GM10266 (cell line): Measurements from ENCODE around the gene LCN15.
A peak's percentile ranks its signal among the peaks of the same experiment; 100 is the strongest.
"Not testable (repeated sequence)": the region's sequence is repeated elsewhere in the genome, so short reads cannot be mapped to it uniquely, and the experiment has no call there.

Experiments used
- DNase-seq: peaks from one replicate; pipeline ENCODE4 v3.0.0; 2012; ENCODE audit errors: extremely low spot score
- TF ChIP-seq, protein P1 (sequence below): IDR thresholded peaks from 2 replicates; pipeline ENCODE4 v1.5.1; 2012; ENCODE audit warnings: mild to moderate bottlenecking, low read depth; ENCODE audit not compliant: control insufficient read depth, insufficient read depth; ENCODE audit errors: missing control alignments

Gene LCN15

GRCh38 chr9:136776947-136777346, 12.6 kb upstream of the LCN15 start:
- DNase-seq, result no peak
- TF ChIP-seq, protein P1, sequence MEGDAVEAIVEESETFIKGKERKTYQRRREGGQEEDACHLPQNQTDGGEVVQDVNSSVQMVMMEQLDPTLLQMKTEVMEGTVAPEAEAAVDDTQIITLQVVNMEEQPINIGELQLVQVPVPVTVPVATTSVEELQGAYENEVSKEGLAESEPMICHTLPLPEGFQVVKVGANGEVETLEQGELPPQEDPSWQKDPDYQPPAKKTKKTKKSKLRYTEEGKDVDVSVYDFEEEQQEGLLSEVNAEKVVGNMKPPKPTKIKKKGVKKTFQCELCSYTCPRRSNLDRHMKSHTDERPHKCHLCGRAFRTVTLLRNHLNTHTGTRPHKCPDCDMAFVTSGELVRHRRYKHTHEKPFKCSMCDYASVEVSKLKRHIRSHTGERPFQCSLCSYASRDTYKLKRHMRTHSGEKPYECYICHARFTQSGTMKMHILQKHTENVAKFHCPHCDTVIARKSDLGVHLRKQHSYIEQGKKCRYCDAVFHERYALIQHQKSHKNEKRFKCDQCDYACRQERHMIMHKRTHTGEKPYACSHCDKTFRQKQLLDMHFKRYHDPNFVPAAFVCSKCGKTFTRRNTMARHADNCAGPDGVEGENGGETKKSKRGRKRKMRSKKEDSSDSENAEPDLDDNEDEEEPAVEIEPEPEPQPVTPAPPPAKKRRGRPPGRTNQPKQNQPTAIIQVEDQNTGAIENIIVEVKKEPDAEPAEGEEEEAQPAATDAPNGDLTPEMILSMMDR, result no peak

GRCh38 chr9:136775191-136775590, 10.9 kb upstream of the LCN15 start:
- no peak for DNase-seq
- TF ChIP-seq, protein P1, result no peak

- DNase-seq, result no peak
- TF ChIP-seq, protein P1, result no peak
Measured at GRCh38 chr9:136774416-136775045, 10.2 kb upstream of the LCN15 start.

GRCh38 chr9:136773386-136774044, 9.2 kb upstream of the LCN15 start:
- TF ChIP-seq, protein P1, result no peak
- DNase-seq, result peak; percentile 47

DNA sequence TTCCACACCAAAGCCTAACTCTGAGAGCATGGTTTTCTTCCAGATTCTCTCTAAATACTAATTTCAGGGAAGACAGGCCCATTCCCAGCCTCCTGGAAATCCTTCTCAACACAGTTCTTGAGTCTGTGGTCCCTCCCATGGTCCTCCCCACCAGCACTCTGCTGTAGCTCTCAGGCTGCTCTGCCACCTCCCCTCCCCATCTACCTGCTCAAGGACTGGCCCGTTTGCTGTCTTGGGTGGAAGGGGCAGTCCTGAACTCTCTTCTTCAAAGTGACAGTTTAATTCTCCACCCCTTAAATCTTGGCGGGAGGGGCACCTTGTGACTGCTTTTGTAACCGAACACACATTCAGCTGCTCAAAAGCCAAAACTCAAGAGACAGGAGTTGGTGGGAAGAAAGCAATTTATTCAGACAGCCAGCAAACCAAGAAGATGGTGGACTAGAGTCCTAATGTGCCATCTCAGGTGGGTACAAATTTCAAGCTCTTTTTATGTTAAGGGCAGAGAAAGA, 7.6 kb upstream of the LCN15 start:
- DNase-seq, result no peak
- TF ChIP-seq, protein P1, result no peak

- DNase-seq, result peak; percentile 89
- TF ChIP-seq, protein P1, result peak; percentile 82
Measured at GRCh38 chr9:136769710-136770191, 5.4 kb upstream of the LCN15 start.

DNA sequence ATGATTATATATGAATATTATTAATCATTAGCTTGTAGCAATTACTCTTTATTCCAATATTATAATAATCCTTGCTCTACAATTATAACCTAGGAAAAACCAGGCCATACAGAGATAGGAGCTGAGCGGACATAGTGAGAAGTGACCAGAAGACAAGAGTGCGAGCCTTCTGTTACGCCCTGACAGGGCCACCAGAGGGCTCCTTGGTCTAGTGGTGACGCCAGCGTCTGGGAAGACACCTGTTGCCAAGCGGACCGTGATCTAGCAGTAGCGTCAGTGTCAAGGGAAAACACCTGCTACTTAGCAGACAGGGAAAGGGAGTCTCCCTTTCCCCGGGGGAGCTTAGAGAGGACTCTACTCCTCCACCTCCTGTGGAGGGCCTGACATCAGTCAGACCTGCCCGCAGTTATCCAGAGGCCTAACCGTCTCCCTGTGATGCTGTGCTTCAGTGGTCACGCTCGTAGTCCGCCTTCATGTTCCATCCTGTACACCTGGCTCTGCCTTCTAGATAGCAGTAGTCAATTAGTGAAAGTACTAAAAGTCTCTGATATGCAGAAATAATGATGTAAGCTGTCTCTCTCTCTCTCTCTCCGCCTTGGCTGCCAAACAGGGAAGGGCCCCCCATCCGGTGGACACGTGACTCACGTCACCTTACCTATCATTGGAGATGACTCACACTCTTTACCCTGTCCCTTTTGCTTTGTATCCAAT, 2.2 kb upstream of the LCN15 start:
- DNase-seq, result not testable (repeated sequence)

GRCh38 chr9:136765745-136766409, 1.6 kb upstream of the LCN15 start:
- DNase-seq, result peak; percentile 76

More for the DNA sequence above, 2.2 kb upstream of the LCN15 start:
- TF ChIP-seq, protein P1, result peak; percentile 72
